Measurements from ENCODE around the gene RC3H2. TPM values are rescaled to one million over a fixed set of nuclear protein-coding genes. Genes with fewer than 3 reads are reported as not detected.

The RC3H2 gene
- total and polyA plus RNA-seq, 10 of the 15 experiments (the other 5 are each of a cell fraction or from before 2014, with no cell fraction given), result 7.2 to 25.5 (median 16.1) TPM

GRCh38 chr9:122844137-122844536 is 61.0 kb downstream of the RC3H2 start:
- ChIA-PET RAD21 (ENCODE audit: unreplicated experiment) (no interaction called here), POLR2A (no interaction called here), SMC1A (ENCODE audit: uncharacterized antibody, unreplicated experiment) (interaction anchor here (0.9 kb wide), 1 partner anchor 15 kb away, joined by 3 read pairs; no protein-coding TSS in a partner anchor), CTCF (interaction anchor here (0.5 to 0.8 kb wide), 2 partner anchors 9 to 851 kb away, joined by 3 to 4 read pairs; no protein-coding TSS in a partner anchor)
- Histone ChIP-seq H3K9ac (ENCODE audit: control insufficient read depth, insufficient read depth, low read length) (no peak overlapping the region), H3K27ac (ENCODE audit: control insufficient read depth, insufficient read depth) (no peak overlapping the region), H3K4me2 (ENCODE audit: control insufficient read depth, insufficient read depth) (no peak overlapping the region), H3K9me3 (replicated peaks; ENCODE audit: control insufficient read depth, insufficient read depth, low read length) (no peaks in the 10 kb centered on the region), H3K36me3 (ENCODE audit: control insufficient read depth in 2 of 2, insufficient read depth in 2 of 2, low read length in 1 of 2) (peaks cover 0 to 9% of the 10 kb centered on the region in 2 experiments; a peak in 1 of 4 replicates), H3K27me3 (replicated peaks in 1 of 2; ENCODE audit: control insufficient read depth in 2 of 2, insufficient read depth in 2 of 2, low read length in 1 of 2) (no peaks in the 10 kb centered on the region), H4K20me1 (ENCODE audit: control insufficient read depth, insufficient read depth) (no peaks in the 10 kb centered on the region), H3K79me2 (ENCODE audit: control insufficient read depth, insufficient read depth, low read length) (no peaks in the 10 kb centered on the region), H2AFZ (ENCODE audit: control insufficient read depth, low read depth, low read length) (no peak overlapping the region), H3K4me3 (no peak overlapping the region), H3K4me1 (ENCODE audit: control insufficient read depth, insufficient read depth, low read length) (no peaks in the 10 kb centered on the region)
- WGBS (ENCODE audit: insufficient coverage, insufficient replicate concordance, low lambda C conversion rate, missing lambda C conversion rate), result 100% methylated on average over 1 of the region's 1 CpG
- DNase-seq (ENCODE audit: low read depth, low spot score) (no peak), FAIRE-seq (peak; percentile 83), ATAC-seq (no peak)
- BruUV-seq (replicated peaks), result no TSS peak
- intact Hi-C loops (cut with micrococcal nuclease; ENCODE audit: unreplicated experiment), result no loop called here
- in situ Hi-C loops (cut with MboI), result no loop called here
- TF ChIP-seq ZBTB11 (CRISPR knock-in tag; IDR thresholded peaks at IDR 0.05), result no peak
- no peak for TF ChIP-seq EZH2 (IDR thresholded peaks at IDR 0.05; ENCODE audit: borderline replicate concordance, control insufficient read depth, low read depth, low read length)
- TF ChIP-seq SMARCA5 (IDR thresholded peaks at IDR 0.05), result no peak
- no peak for TF ChIP-seq POU2F2 (IDR thresholded peaks at IDR 0.05; ENCODE audit: borderline replicate concordance, low read depth, low read length)
- no peak for TF ChIP-seq NR2C2 (IDR thresholded peaks at IDR 0.05; ENCODE audit: borderline replicate concordance, control insufficient read depth, insufficient read length, low read depth)
- TF ChIP-seq SP1 (IDR thresholded peaks at IDR 0.05; ENCODE audit: low read depth, low read length), result no peak
- no peak for TF ChIP-seq MTA3 (IDR thresholded peaks at IDR 0.05; ENCODE audit: borderline replicate concordance, low read length)
- no peak for TF ChIP-seq IKZF2 (IDR thresholded peaks at IDR 0.05)
- TF ChIP-seq MTA2 (IDR thresholded peaks at IDR 0.05; ENCODE audit: low read depth), result no peak
- TF ChIP-seq POLR2A (IDR thresholded peaks at IDR 0.05; ENCODE audit: low read depth, low read length), result no peak
- TF ChIP-seq FOXM1 (IDR thresholded peaks at IDR 0.05; ENCODE audit: low read depth, low read length), result no peak
- no peak for TF ChIP-seq ATF3 (IDR thresholded peaks at IDR 0.05; ENCODE audit: borderline replicate concordance, extremely low read depth, low read depth, low read length)
- no peak for TF ChIP-seq YY1 (IDR thresholded peaks at IDR 0.05; ENCODE audit: low read depth, low read length)
- no peak for TF ChIP-seq NFIC (IDR thresholded peaks at IDR 0.05; ENCODE audit: low read depth, low read length)
- TF ChIP-seq CUX1 (IDR thresholded peaks at IDR 0.05; ENCODE audit: insufficient replicate concordance, low read depth, low read length), result no peak
- no peak for TF ChIP-seq POLR2AphosphoS5 (IDR thresholded peaks at IDR 0.05; ENCODE audit: low read length)
- no peak for TF ChIP-seq JUNB (IDR thresholded peaks at IDR 0.05)
